Measurements from ENCODE around the gene B4GALT5. TPM values are rescaled to one million over a fixed set of nuclear protein-coding genes. Genes with fewer than 3 reads are reported as not detected.
A peak's percentile ranks its signal among the peaks of the same experiment; 100 is the strongest.
"Not testable (repeated sequence)": the region's sequence is repeated elsewhere in the genome, so short reads cannot be mapped to it uniquely, and the experiment has no call there.

B4GALT5 gene
- total RNA-seq, 6 donors from 2014 or later = 16.2 to 49.0 (median 36.7) TPM

GRCh38 chr20:49612127-49612738, 101.4 kb downstream of the B4GALT5 start:
- ATAC-seq (ENCODE audit: low FRiP score in 2 of 2) = no peak
- H3K36me3 ChIP-seq = no peaks in the 10 kb centered on the region
- H3K4me1 ChIP-seq = peaks cover 11 to 18% (median 16%) of the 10 kb centered on the region in 4 donors
- H3K27ac ChIP-seq = peak overlapping the region in 1 of 4 donors; percentile 5
- TF ChIP-seq POLR2A (IDR thresholded peaks at IDR 0.05) (no peak), CTCF (IDR thresholded peaks at IDR 0.05) (no peak)
- 77 to 83% methylated on average over 4 to 6 of the region's 6 CpGs for WGBS, 2 donors
- no peaks in the 10 kb centered on the region for H3K27me3 ChIP-seq
- no peak for DNase-seq
- no peaks in the 10 kb centered on the region for H3K9me3 ChIP-seq
- no peak overlapping the region for H3K4me3 ChIP-seq

GRCh38 chr20:49611539-49612126, 102.0 kb downstream of the B4GALT5 start:
- not testable (repeated sequence) for DNase-seq; H3K9me3 ChIP-seq; H3K27me3 ChIP-seq; ATAC-seq (ENCODE audit: low FRiP score in 2 of 2); H3K36me3 ChIP-seq
- H3K4me1 ChIP-seq = peaks cover 11 to 18% (median 16%) of the 10 kb centered on the region in 4 donors
- 74% methylated on average over 6 of the region's 6 CpGs for WGBS, 2 donors
- H3K4me3 ChIP-seq = peak overlapping the region in 2 of 4 donors; percentile 13 to 29
- peak overlapping the region in 2 of 4 donors; percentile 22 to 26 for H3K27ac ChIP-seq

- TF ChIP-seq POLR2A (IDR thresholded peaks at IDR 0.05) (no peak), EP300 (IDR thresholded peaks at IDR 0.05) (peak in 1 of 4 donors; percentile 6), CTCF (IDR thresholded peaks at IDR 0.05) (peak; percentile 100), POLR2AphosphoS5 (IDR thresholded peaks at IDR 0.05) (peak in 1 of 2 donors; percentile 8)
- Histone ChIP-seq H3K9me3 (no peaks in the 10 kb centered on the region), H3K36me3 (no peaks in the 10 kb centered on the region), H3K4me3 (peak overlapping the region in 2 of 4 donors; percentile 13 to 29), H3K27me3 (no peaks in the 10 kb centered on the region), H3K4me1 (peaks cover 11 to 18% (median 16%) of the 10 kb centered on the region in 4 donors), H3K27ac (peak overlapping the region in 2 of 4 donors; percentile 22 to 26)
- DNase-seq (peak; percentile 92 to 96), ATAC-seq (ENCODE audit: low FRiP score in 2 of 2) (peak; percentile 91 to 93)
- WGBS, 2 donors = 16 to 49% methylated on average over 12 to 40 of the region's 48 CpGs
Observed at GRCh38 chr20:49610691-49611538, 102.8 kb downstream of the B4GALT5 start.

- Histone ChIP-seq H3K27ac (no peak overlapping the region), H3K36me3 (no peaks in the 10 kb centered on the region), H3K27me3 (no peaks in the 10 kb centered on the region), H3K9me3 (no peaks in the 10 kb centered on the region), H3K4me1 (peaks cover 15 to 21% (median 17%) of the 10 kb centered on the region in 4 donors), H3K4me3 (no peak overlapping the region)
- ATAC-seq (ENCODE audit: low FRiP score in 2 of 2) (peak; percentile 76 to 86), DNase-seq (peak in 1 of 2 donors; percentile 83)
- TF ChIP-seq CTCF (IDR thresholded peaks at IDR 0.05) = peak; percentile 90 to 98 (median 96)
- TF ChIP-seq POLR2AphosphoS5 (IDR thresholded peaks at IDR 0.05) = no peak
- WGBS, 2 donors = 7 to 27% methylated on average over 6 to 16 of the region's 17 CpGs
Observed at GRCh38 chr20:49608752-49609670, 104.7 kb downstream of the B4GALT5 start.
